ENCODE results near the gene ARHGAP24. TPM values are rescaled to one million over a fixed set of nuclear protein-coding genes. Genes with fewer than 3 reads are reported as not detected.

The ARHGAP24 gene
- total and polyA plus RNA-seq, 10 of the 15 experiments (the other 5 are each of a cell fraction or from before 2014, with no cell fraction given): 0.10 to 4.2 (median 0.52) TPM

DNA sequence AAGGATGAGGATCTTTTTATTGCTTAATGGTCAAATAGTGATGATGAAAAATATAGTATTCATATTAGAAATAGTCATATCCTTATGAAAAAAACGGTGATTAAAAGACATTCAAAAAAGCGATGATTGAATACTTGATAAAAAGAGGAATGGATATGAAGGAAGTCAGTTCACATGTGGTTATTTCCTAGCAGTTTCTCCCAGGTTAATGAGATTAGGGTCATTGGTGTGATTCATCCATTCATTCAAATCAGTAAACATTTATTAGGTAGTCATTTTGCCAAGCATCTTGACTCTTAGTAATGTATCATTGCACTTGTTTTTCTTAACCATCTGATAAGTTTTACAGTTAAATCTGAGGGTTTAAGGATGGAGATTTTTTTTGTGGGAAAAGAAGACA lies 294.1 kb downstream of the ARHGAP24 start:
- DNase-seq (ENCODE audit: low read depth, low spot score) (no peak), ATAC-seq (no peak), FAIRE-seq (no peak)
- no peaks in the 10 kb centered on the region for H4K20me1 ChIP-seq (ENCODE audit: control insufficient read depth, insufficient read depth)
- BruUV-seq (replicated peaks): no TSS peak
- H3K4me3 ChIP-seq: no peak overlapping the region
- no peaks in the 10 kb centered on the region; a peak in 1 of 4 replicates for H3K27me3 ChIP-seq (replicated peaks in 1 of 2; ENCODE audit: control insufficient read depth in 2 of 2, insufficient read depth in 2 of 2, low read length in 1 of 2)
- ChIA-PET SMC1A (ENCODE audit: uncharacterized antibody, unreplicated experiment) (no interaction called here), POLR2A (no interaction called here), CTCF (no interaction called here), RAD21 (ENCODE audit: unreplicated experiment) (no interaction called here)
- H3K36me3 ChIP-seq (ENCODE audit: control insufficient read depth in 2 of 2, insufficient read depth in 2 of 2, low read length in 1 of 2): no peaks in the 10 kb centered on the region
- H3K27ac ChIP-seq (ENCODE audit: control insufficient read depth, insufficient read depth): no peak overlapping the region
- in situ Hi-C loops (cut with MboI) (no loop called here), intact Hi-C loops (cut with micrococcal nuclease; ENCODE audit: unreplicated experiment) (no loop called here)
- no peaks in the 10 kb centered on the region for H3K9me3 ChIP-seq (replicated peaks; ENCODE audit: control insufficient read depth, insufficient read depth, low read length)
- H3K9ac ChIP-seq (ENCODE audit: control insufficient read depth, insufficient read depth, low read length): no peak overlapping the region
- 42% methylated on average over 2 of the region's 2 CpGs for WGBS (ENCODE audit: insufficient coverage, insufficient replicate concordance, low lambda C conversion rate, missing lambda C conversion rate)
- H3K79me2 ChIP-seq (ENCODE audit: control insufficient read depth, insufficient read depth, low read length): no peaks in the 10 kb centered on the region
- no peak overlapping the region for H3K4me2 ChIP-seq (ENCODE audit: control insufficient read depth, insufficient read depth)
- no peaks in the 10 kb centered on the region for H3K4me1 ChIP-seq (ENCODE audit: control insufficient read depth, insufficient read depth, low read length)
- no peak overlapping the region for H2AFZ ChIP-seq (ENCODE audit: control insufficient read depth, low read depth, low read length)
- TF ChIP-seq, protein P1, sequence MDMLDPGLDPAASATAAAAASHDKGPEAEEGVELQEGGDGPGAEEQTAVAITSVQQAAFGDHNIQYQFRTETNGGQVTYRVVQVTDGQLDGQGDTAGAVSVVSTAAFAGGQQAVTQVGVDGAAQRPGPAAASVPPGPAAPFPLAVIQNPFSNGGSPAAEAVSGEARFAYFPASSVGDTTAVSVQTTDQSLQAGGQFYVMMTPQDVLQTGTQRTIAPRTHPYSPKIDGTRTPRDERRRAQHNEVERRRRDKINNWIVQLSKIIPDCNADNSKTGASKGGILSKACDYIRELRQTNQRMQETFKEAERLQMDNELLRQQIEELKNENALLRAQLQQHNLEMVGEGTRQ (IDR thresholded peaks at IDR 0.05; ENCODE audit: borderline replicate concordance, low read depth, low read length): no peak
- TF ChIP-seq CREM (IDR thresholded peaks at IDR 0.05; ENCODE audit: low read depth) (no peak), CREB1 (IDR thresholded peaks at IDR 0.05; ENCODE audit: low read depth) (no peak), CBFB (IDR thresholded peaks at IDR 0.05; ENCODE audit: low read depth) (no peak), MTA3 (IDR thresholded peaks at IDR 0.05; ENCODE audit: borderline replicate concordance, low read length) (no peak), POLR2AphosphoS2 (IDR thresholded peaks at IDR 0.05; ENCODE audit: low read depth, low read length) (no peak), ZNF24 (IDR thresholded peaks at IDR 0.05) (no peak), ZSCAN29 (IDR thresholded peaks at IDR 0.05) (no peak), MXI1 (IDR thresholded peaks at IDR 0.05; ENCODE audit: low read depth, low read length) (no peak), CEBPB (IDR thresholded peaks at IDR 0.05; ENCODE audit: borderline replicate concordance in 1 of 2, low read depth in 2 of 2, low read length in 2 of 2) (no peak), ZNF207 (IDR thresholded peaks at IDR 0.05; ENCODE audit: borderline replicate concordance) (no peak), PAX8 (IDR thresholded peaks at IDR 0.05) (no peak)
- TF ChIP-seq, protein P2, sequence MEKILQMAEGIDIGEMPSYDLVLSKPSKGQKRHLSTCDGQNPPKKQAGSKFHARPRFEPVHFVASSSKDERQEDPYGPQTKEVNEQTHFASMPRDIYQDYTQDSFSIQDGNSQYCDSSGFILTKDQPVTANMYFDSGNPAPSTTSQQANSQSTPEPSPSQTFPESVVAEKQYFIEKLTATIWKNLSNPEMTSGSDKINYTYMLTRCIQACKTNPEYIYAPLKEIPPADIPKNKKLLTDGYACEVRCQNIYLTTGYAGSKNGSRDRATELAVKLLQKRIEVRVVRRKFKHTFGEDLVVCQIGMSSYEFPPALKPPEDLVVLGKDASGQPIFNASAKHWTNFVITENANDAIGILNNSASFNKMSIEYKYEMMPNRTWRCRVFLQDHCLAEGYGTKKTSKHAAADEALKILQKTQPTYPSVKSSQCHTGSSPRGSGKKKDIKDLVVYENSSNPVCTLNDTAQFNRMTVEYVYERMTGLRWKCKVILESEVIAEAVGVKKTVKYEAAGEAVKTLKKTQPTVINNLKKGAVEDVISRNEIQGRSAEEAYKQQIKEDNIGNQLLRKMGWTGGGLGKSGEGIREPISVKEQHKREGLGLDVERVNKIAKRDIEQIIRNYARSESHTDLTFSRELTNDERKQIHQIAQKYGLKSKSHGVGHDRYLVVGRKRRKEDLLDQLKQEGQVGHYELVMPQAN (conservative IDR thresholded peaks at IDR 0.05): no peak
